GM18505 (cell line): ENCODE measurements around the gene NEB.

Source experiments
- ATAC-seq: cut with Tn5 transposase; IDR thresholded peaks from one replicate; pipeline ENCODE4 v1.9.1; 2021; ENCODE audit not compliant: unreplicated experiment
- POLR2A ChIP-seq: IDR thresholded peaks from 4 replicates; pipeline ENCODE4 v1.6.1; 2011; ENCODE audit warnings: borderline replicate concordance; ENCODE audit not compliant: insufficient read depth, insufficient read length; ENCODE audit errors: extremely low read depth

NEB gene

DNA sequence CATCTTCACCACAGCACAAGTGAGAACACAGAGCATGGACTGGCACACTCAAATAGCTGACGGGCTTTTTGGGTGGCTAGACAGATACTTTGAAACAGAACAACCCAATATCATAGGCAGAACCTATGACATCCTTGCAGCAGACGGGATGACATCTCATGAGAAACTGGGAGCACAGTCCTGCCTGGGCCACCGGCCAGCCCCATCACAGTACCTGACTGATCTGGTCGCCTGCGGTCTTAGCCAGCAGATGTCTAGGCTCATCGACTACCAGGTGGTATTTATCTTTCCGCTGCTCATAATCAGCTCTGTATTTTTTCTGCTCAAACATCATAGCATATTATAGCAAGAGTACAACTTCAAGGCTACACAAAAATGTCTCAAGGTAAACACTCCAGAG lies 200.3 kb downstream of the NEB start:
- TF ChIP-seq POLR2A = no peak
- no peak for ATAC-seq

DNA sequence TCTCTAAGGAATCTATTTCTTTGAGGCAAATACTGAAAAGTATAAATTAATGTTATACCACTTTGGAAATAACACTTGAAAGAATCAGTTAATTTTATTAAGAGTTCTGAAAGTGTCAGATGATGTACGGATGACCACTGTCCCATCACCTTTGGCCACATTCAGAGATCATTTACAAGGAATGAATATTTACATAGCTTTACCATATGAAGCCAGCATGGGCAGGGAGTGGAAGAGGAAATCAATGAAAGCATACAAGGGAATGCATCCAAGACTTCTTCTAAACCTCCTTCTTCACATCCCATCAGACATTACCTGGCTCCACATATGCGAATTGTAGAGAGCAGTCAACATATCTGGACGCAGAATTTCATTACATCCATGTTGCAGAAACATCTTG lies 201.1 kb downstream of the NEB start:
- ATAC-seq = no peak
- no peak for TF ChIP-seq POLR2A

DNA sequence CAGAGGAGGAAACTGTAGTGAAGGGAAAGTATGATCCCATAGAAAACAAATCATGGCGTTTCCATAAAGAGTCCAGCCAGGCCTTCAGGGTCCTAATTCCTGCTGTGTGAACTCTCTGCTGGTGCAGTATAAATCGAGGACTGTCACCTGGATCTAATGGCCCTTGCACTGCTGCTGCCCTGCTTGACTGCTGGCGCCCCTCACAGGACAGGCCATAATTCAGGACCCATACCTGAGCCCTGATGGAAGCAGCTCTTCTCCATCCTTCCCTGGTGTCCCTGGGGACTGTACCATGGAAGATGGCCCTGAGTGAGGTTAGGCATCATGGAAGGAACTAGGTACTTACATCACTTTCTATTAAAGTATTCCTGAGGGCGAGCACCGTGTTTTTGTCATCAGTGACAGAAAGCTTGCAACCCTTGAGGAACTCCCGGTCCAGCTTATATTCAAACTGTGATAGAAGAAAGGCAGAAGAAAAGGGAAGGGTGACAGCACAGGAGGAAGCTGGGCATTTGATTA lies 207.6 kb downstream of the NEB start:
- TF ChIP-seq POLR2A = no peak
- no peak for ATAC-seq

DNA sequence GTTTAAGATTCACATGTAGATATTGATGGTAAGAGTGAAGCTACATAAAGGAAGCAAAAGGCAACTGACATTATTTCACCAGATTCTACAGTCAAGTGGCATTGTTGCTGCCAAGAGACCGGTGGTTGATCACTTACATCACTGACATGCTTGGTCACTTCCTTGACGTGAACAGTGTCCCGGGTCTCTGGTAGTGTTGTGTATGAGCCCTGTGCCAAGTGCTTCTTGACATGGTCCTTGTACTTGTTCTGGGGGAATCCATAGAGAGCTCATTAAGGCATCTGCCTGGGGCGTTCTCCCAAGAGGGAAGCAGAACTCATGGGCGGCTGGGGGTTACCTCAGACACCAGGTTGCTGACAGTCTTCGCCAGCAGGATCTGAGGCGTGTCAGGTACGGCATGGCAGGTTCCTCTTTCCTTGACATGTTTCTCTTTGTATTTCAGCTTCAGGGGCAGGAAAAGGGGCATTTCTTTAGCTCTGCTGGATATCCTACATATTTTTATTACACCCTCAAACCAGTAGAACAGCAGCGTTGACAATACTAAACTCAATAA lies 208.4 kb downstream of the NEB start:
- TF ChIP-seq POLR2A = no peak
- ATAC-seq = no peak

DNA sequence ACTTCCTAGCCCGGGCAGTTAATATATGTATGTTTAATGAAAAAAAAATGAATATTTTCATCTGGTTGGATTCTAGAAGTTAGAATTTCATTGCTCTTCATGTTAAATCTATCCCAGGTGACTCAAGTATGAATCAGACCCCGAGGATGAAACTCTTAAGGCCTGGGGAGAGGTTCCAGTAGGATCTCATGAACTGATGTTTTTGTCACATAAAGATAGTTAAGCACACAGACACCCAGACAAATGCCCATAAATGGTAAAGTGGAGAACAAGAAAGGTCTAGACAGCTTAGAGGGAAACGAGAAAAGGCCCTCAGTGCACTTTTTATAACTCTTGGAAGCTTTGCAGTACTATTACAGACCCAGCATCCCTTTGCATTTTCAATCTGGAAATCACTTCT lies 210.4 kb downstream of the NEB start:
- no peak for TF ChIP-seq POLR2A
- ATAC-seq = no peak

DNA sequence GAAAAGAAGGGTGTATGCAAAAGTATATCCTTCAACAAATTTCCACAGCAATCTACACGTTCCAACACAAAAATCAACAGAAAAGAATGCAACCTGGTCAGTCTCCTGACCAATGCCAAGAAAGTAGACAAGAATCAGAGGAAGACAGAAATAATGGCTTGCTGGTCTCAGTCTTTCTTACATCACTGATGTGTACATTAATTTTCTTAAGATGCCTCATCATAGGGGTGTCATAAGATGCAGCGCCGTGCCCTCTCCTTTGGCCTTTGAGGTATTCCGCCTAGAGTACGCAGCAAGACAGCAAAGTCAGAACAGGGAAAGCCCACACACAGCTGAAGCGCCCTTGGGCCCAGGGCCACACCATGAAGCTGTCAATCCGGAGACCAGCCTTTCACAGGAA lies 211.7 kb downstream of the NEB start:
- ATAC-seq = no peak
- no peak for TF ChIP-seq POLR2A

DNA sequence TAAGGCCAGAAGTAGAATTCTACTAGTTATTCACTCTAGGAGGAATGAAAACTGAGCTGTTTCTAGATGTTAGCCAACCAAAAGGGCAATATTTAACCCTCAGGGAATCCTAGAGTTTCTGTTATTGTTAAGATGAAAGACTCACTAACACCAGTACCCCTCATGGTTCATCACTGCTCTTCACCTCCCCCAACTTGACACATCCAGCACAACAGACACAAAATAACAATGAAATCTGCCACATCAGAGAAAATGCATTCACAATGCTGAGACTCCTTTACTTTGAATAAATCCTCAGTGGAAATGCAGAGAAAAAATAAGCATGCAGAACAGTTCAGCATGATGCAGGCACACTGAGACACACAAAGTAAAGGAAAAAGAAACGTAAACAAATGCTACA lies 213.3 kb downstream of the NEB start:
- TF ChIP-seq POLR2A = no peak
- ATAC-seq = no peak

DNA sequence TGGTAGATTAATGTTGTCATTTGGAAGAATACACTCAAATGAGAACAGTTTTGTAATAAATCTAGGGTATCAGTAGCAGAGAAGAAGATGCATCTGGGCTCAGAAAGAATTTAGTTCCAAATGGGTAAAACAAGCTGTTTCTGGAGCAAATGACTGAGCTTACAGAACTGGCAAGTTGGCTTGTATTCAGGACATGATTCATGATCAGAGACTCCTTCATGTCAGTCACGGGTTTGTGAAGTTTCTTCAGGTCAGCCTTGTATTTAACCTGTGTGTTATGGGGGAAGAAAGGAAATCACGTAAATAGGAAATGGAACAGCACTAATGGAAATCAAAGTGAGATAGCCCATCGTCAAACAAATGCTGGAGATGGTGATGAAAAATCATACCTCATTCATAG lies 215.5 kb downstream of the NEB start:
- no peak for ATAC-seq
- no peak for TF ChIP-seq POLR2A

DNA sequence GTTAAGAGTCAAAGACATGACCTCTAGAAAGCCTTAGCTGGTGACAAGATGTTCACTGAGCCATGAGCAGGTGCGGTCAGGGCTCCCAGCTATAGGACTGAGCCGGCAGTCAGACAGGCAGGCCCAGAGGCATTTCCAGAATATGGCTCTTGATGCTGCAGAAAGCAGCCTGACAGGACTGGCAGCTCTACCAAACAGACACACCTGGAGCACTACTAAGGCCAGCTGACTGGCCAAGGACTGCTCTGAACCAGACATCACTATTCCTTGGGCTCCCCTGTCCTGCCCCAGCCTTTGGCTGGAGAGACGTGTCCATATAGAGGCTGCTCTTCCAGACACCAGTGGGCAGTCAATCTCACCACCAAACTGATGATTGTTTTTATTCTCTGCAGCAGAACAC lies 225.8 kb downstream of the NEB start:
- no peak for TF ChIP-seq POLR2A
- ATAC-seq = no peak

DNA sequence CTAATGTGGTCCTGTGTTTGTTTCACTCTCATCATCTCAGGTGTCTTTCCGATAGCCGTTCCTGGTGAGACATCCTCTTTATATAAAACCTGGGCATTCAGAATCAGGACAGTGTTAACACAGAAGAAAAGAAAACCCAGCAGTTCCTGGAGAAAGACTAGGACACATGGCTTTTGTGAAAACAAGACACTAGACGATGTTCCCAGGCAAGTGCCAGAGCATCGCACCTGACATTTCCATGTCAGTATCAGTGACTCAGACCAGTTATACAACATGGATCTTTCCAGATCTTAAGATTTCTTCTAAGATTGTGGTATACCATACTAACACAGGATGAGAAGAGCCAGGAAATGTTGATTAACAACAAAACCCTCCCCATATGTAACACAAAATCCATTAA lies 228.1 kb downstream of the NEB start:
- TF ChIP-seq POLR2A = no peak
- ATAC-seq = no peak

DNA sequence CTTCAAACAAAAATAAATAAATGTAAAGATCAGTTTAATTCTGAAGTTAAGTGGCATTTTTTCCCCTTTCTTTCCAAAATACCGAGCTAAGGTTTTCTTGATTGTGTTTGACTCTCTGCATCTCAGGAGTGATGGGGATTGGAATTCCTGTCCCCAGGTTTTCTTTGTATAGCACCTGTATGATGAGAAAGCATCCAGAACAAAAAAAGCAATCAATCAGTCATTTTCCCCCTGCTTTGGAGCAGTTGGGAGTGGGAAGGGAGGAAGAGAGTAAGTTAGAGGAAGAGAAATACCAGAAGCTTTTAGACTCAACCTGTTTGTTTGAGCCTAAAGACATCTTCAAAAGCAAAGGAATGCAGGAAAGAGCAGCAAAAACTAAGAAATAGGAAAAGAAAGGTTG lies 236.1 kb downstream of the NEB start:
- no peak for TF ChIP-seq POLR2A
- no peak for ATAC-seq

DNA sequence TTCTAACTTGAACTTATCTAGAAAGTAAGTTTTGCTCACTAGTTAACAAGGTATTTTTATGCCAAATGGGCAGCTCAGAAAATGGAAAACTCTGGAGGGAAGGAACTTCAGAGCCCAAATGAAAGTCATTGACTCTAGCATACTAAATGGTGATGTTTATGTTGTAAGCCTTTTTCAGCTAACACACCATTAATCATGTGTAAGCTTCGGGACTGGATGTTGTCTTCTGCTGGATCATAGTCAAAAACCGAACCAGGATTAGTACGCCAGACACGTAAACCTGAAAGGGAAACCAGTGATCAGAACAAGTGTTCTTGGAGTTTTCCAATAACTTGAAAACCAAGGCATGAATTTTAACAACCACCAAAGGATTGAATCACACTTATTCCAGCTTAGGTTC lies 242.8 kb downstream of the NEB start:
- no peak for ATAC-seq
- TF ChIP-seq POLR2A = no peak

DNA sequence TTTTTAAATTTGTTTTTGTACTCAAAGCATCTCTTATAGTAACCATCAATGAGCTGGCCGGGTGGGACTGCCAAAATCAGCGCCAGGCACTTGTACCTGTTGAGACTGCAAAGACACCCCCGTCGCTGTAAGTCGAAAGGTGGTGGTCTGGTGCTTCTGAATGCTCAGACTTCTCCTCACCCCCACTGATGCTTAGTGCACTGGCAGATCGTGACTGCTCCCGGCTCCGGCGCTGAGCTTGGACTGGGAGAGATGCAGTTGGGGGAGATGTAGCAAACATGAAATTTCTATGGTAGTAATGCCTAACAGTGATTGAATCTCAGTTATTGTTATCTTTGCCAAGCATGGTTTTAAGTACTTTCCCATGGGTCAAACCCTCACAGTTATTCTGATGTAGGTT lies 244.0 kb downstream of the NEB start:
- ATAC-seq = no peak
- TF ChIP-seq POLR2A = no peak

DNA sequence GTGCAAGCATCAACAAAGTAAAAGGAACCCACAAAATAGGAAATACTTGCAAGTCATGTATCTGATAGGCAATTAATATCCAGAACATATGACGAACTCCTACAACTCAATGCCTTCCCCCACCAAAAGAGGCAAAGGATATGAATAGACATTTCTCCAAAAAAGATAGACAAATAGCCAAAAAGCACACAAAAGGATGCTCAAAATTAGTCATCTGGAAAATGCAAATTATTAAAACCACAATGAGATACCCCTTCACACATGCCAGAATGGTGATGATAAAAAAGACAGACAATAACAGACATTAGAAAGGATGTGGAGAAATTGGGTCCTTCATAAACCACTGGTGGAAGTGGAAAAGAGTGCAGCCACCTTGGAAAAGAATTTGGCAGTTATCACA lies 248.2 kb downstream of the NEB start:
- no peak for TF ChIP-seq POLR2A
- ATAC-seq = no peak

DNA sequence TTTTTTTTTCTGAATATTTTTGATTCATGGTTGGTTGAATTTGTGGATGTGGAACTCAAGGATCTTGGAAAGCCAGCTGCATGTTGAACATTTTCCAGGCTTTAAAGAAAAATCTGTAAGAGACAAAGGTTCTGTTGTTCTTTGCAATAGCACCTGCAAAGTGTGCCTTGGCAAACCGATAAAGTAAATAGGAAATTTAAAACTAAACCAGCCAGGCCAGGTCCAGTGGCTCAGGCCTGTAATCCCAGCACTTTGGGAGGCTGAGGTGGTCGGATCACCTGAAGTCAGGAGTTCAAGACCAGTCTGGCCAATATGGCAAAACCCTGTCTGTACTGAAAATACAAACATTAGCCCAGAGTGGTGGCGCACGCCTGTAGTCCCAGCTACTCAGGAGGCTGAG lies 250.2 kb downstream of the NEB start:
- TF ChIP-seq POLR2A = no peak
- ATAC-seq = no peak
